ENCODE results near the gene RRAS.

Gene RRAS

DNA sequence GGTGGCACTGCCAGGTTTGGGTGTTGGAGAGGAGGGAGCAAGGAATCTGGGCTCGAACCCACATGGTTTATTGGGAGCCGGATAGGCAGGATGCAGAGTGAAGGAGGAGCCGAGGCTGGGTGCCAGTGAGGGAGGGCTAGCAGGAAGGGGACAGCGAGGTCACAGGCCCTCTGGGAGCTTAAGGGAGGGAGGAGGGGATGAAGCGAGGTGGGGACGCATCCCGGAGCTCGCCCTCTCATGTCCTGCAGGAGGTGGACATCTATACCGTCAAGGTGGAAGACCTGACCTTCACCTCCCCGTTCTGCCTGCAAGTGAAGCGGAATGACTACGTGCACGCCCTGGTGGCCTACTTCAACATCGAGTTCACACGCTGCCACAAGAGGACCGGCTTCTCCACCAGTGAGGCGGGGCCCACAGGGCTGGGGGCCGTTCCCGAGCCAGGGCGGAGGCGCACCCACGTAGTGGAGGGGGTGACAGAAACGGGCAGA, 45.9 kb upstream of the RRAS start:
- TF ChIP-seq, protein P1, sequence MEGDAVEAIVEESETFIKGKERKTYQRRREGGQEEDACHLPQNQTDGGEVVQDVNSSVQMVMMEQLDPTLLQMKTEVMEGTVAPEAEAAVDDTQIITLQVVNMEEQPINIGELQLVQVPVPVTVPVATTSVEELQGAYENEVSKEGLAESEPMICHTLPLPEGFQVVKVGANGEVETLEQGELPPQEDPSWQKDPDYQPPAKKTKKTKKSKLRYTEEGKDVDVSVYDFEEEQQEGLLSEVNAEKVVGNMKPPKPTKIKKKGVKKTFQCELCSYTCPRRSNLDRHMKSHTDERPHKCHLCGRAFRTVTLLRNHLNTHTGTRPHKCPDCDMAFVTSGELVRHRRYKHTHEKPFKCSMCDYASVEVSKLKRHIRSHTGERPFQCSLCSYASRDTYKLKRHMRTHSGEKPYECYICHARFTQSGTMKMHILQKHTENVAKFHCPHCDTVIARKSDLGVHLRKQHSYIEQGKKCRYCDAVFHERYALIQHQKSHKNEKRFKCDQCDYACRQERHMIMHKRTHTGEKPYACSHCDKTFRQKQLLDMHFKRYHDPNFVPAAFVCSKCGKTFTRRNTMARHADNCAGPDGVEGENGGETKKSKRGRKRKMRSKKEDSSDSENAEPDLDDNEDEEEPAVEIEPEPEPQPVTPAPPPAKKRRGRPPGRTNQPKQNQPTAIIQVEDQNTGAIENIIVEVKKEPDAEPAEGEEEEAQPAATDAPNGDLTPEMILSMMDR (IDR thresholded peaks at IDR 0.05; ENCODE audit: low read depth, low read length) = no peak
- H3K4me3 ChIP-seq (ENCODE audit: low read depth, low read length) = no peak overlapping the region

DNA sequence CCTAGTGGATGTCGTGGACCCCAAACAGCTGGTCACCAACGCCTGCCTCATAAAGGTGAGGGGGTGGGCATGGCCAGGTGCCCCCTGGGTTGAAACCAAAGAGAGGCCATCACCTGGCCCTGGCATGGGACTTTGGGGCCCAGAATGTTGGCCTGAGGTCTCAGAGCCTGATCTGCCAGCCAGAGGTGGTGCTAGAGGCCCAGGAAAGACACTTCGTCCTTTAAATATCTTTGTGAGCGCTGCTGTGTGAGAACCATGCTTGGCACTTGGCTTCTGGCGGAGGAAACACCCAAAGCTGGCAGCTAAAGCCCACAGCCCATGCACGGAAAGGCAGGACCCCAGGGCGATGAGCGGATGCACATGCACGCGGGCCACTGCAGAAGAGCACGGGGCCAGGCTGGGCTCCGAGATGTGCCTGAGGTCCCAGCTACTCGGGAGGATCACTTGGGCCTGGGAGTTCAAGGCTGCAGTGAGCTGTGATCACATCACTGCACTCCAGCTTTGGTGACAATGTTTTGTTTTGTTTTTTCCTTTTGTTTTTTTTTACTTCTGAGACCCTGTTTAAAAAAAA, 45.1 kb upstream of the RRAS start:
- H3K4me3 ChIP-seq (ENCODE audit: low read depth, low read length) = no peak overlapping the region
- TF ChIP-seq, protein P1 (IDR thresholded peaks at IDR 0.05; ENCODE audit: low read depth, low read length) = no peak

- TF ChIP-seq, protein P1 (IDR thresholded peaks at IDR 0.05; ENCODE audit: low read depth, low read length) = peak; percentile 71
- no peak overlapping the region for H3K4me3 ChIP-seq (ENCODE audit: low read depth, low read length)
Measured at GRCh38 chr19:49684251-49684982, 44.5 kb upstream of the RRAS start.

GRCh38 chr19:49683814-49684250, 43.9 kb upstream of the RRAS start:
- no peak overlapping the region for H3K4me3 ChIP-seq (ENCODE audit: low read depth, low read length)
- TF ChIP-seq, protein P1 (IDR thresholded peaks at IDR 0.05; ENCODE audit: low read depth, low read length) = no peak

- TF ChIP-seq, protein P1 (IDR thresholded peaks at IDR 0.05; ENCODE audit: low read depth, low read length) = no peak
- H3K4me3 ChIP-seq (ENCODE audit: low read depth, low read length) = no peak overlapping the region
Measured at GRCh38 chr19:49682274-49682673, 42.3 kb upstream of the RRAS start.

- TF ChIP-seq, protein P1 (IDR thresholded peaks at IDR 0.05; ENCODE audit: low read depth, low read length) = no peak
- H3K4me3 ChIP-seq (ENCODE audit: low read depth, low read length) = no peak overlapping the region
Measured at GRCh38 chr19:49681830-49682229, 41.9 kb upstream of the RRAS start.
